ENCODE results near the gene SYNE2.

DNA sequence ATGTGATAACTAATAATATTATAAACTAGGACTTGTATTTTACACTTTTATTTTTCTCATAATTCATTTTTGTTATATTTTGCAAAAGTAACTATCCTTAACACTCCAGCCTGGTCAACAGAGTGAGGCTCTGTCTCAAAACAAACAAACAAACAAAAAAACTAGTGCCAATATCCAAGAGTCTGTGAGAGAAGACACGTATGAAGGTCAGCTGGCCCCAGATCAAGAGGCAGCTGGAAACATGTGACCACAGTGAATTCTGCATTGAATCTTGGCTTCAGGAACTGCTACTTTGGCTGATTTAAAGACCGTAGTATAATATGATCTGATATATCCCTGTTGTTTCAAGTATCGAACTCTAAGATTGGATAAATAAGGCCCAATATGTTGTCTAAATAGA lies 394.4 kb downstream of the SYNE2 start:
- TF ChIP-seq CTCF (IDR thresholded peaks at IDR 0.05; ENCODE audit: insufficient read depth, low read length, poor library complexity, severe bottlenecking) (no peak), EZH2phosphoT487 (conservative IDR thresholded peaks at IDR 0.05; ENCODE audit: low read length) (no peak)

Data from SU-DHL-6 (cell line).